ENCODE measurements around the gene OR10C1.

OR10C1 gene

GRCh38 chr6:29451471-29452193 lies 12.5 kb downstream of the OR10C1 start:
- H3K27me3 Mint-ChIP-seq = peaks cover 11% of the 10 kb centered on the region
- peaks cover 1% of the 10 kb centered on the region for H3K9me3 Mint-ChIP-seq

GRCh38 chr6:29456971-29457370 lies 17.9 kb downstream of the OR10C1 start, which contains the start of the genes OR11A1 and OR2H1:
OR11A1 (minus strand) TSS chr6:29457071; CDS start chr6:29427641, 29,430 bp downstream.
OR2H1 (plus strand) TSS chr6:29457155; CDS start chr6:29461770, 4,615 bp downstream.
- Mint-ChIP-seq H3K27me3 (peaks cover 2% of the 10 kb centered on the region), H3K4me1 (no peaks in the 10 kb centered on the region), H3K36me3 (no peaks in the 10 kb centered on the region), H3K27ac (no peak within 1 kb of the TSS), H3K4me3 (no peak within 1 kb of the TSS), H3K9me3 (no peaks in the 10 kb centered on the region)
- no peak for ATAC-seq (ENCODE audit: low read depth)
- no peak for DNase-seq (ENCODE audit: low spot score in 2 of 2)

More at GRCh38 chr6:29451471-29452193, 12.5 kb downstream of the OR10C1 start:
- ATAC-seq (ENCODE audit: low read depth) = no peak
- DNase-seq (ENCODE audit: low spot score in 2 of 2) = no peak
- Mint-ChIP-seq H3K4me1 (no peaks in the 10 kb centered on the region), H3K4me3 (no peak overlapping the region), H3K36me3 (no peaks in the 10 kb centered on the region), H3K27ac (no peak overlapping the region)

GRCh38 chr6:29461021-29461814 lies 22.1 kb downstream of the OR10C1 start:
- no peak for ATAC-seq (ENCODE audit: low read depth)
- peaks cover 9% of the 10 kb centered on the region for H3K27me3 Mint-ChIP-seq
- no peak overlapping the region for H3K4me3 Mint-ChIP-seq
- no peaks in the 10 kb centered on the region for H3K9me3 Mint-ChIP-seq
- H3K4me1 Mint-ChIP-seq = no peaks in the 10 kb centered on the region
- no peaks in the 10 kb centered on the region for H3K36me3 Mint-ChIP-seq
- DNase-seq (ENCODE audit: low spot score in 2 of 2) = no peak
- H3K27ac Mint-ChIP-seq = no peak overlapping the region

- H3K9me3 Mint-ChIP-seq = no peaks in the 10 kb centered on the region
- no peaks in the 10 kb centered on the region for H3K4me1 Mint-ChIP-seq
- DNase-seq (ENCODE audit: low spot score in 2 of 2) (no peak), ATAC-seq (ENCODE audit: low read depth) (no peak)
- H3K27me3 Mint-ChIP-seq = peaks cover 9% of the 10 kb centered on the region
- no peaks in the 10 kb centered on the region for H3K36me3 Mint-ChIP-seq
- H3K27ac Mint-ChIP-seq = peak overlapping the region; percentile 18
- no peak overlapping the region for H3K4me3 Mint-ChIP-seq
Observed at GRCh38 chr6:29462022-29462421, 22.9 kb downstream of the OR10C1 start.

GRCh38 chr6:29465279-29465678 lies 26.2 kb downstream of the OR10C1 start:
- no peak for DNase-seq (ENCODE audit: low spot score in 2 of 2)
- H3K27ac Mint-ChIP-seq = no peak overlapping the region
- peaks cover 12% of the 10 kb centered on the region for H3K27me3 Mint-ChIP-seq
- no peaks in the 10 kb centered on the region for H3K4me1 Mint-ChIP-seq
- no peak overlapping the region for H3K4me3 Mint-ChIP-seq
- ATAC-seq (ENCODE audit: low read depth) = no peak
- H3K36me3 Mint-ChIP-seq = no peaks in the 10 kb centered on the region
- H3K9me3 Mint-ChIP-seq = no peaks in the 10 kb centered on the region

- ATAC-seq (ENCODE audit: low read depth) (no peak), DNase-seq (ENCODE audit: low spot score in 2 of 2) (no peak)
- Mint-ChIP-seq H3K4me3 (no peak overlapping the region), H3K9me3 (no peaks in the 10 kb centered on the region), H3K36me3 (no peaks in the 10 kb centered on the region), H3K4me1 (no peaks in the 10 kb centered on the region), H3K27ac (no peak overlapping the region), H3K27me3 (peaks cover 12% of the 10 kb centered on the region)
Observed at GRCh38 chr6:29465801-29466200, 26.7 kb downstream of the OR10C1 start.

GRCh38 chr6:29466241-29466640 lies 27.1 kb downstream of the OR10C1 start:
- Mint-ChIP-seq H3K4me1 (no peaks in the 10 kb centered on the region), H3K9me3 (no peaks in the 10 kb centered on the region), H3K27me3 (peaks cover 12% of the 10 kb centered on the region), H3K4me3 (no peak overlapping the region), H3K36me3 (no peaks in the 10 kb centered on the region), H3K27ac (no peak overlapping the region)
- no peak for DNase-seq (ENCODE audit: low spot score in 2 of 2)
- no peak for ATAC-seq (ENCODE audit: low read depth)

- H3K36me3 Mint-ChIP-seq = no peaks in the 10 kb centered on the region
- ATAC-seq (ENCODE audit: low read depth) (no peak), DNase-seq (ENCODE audit: low spot score in 2 of 2) (no peak)
- H3K4me1 Mint-ChIP-seq = no peaks in the 10 kb centered on the region
- no peak overlapping the region for H3K27ac Mint-ChIP-seq
- H3K27me3 Mint-ChIP-seq = peaks cover 10% of the 10 kb centered on the region
- no peak overlapping the region for H3K4me3 Mint-ChIP-seq
- H3K9me3 Mint-ChIP-seq = peaks cover 3% of the 10 kb centered on the region
Observed at GRCh38 chr6:29474996-29475395, 35.9 kb downstream of the OR10C1 start.

- no peak for DNase-seq (ENCODE audit: low spot score in 2 of 2)
- H3K36me3 Mint-ChIP-seq = no peaks in the 10 kb centered on the region
- H3K4me3 Mint-ChIP-seq = no peak overlapping the region
- no peak overlapping the region for H3K27ac Mint-ChIP-seq
- H3K9me3 Mint-ChIP-seq = peaks cover 6% of the 10 kb centered on the region
- no peaks in the 10 kb centered on the region for H3K4me1 Mint-ChIP-seq
- H3K27me3 Mint-ChIP-seq = peaks cover 8% of the 10 kb centered on the region
- no peak for ATAC-seq (ENCODE audit: low read depth)
Observed at GRCh38 chr6:29477923-29478450, 38.9 kb downstream of the OR10C1 start.

- ATAC-seq (ENCODE audit: low read depth) (no peak), DNase-seq (ENCODE audit: low spot score in 2 of 2) (no peak)
- Mint-ChIP-seq H3K4me3 (no peak overlapping the region), H3K9me3 (peaks cover 4% of the 10 kb centered on the region), H3K4me1 (no peaks in the 10 kb centered on the region), H3K36me3 (no peaks in the 10 kb centered on the region), H3K27ac (no peak overlapping the region), H3K27me3 (peaks cover 5% of the 10 kb centered on the region)
Observed at GRCh38 chr6:29478740-29479139, 39.6 kb downstream of the OR10C1 start.

GRCh38 chr6:29479560-29479959 lies 40.5 kb downstream of the OR10C1 start:
- Mint-ChIP-seq H3K27ac (no peak overlapping the region), H3K27me3 (peaks cover 5% of the 10 kb centered on the region), H3K4me3 (no peak overlapping the region), H3K36me3 (no peaks in the 10 kb centered on the region), H3K9me3 (peaks cover 4% of the 10 kb centered on the region), H3K4me1 (no peaks in the 10 kb centered on the region)
- ATAC-seq (ENCODE audit: low read depth) = no peak
- DNase-seq (ENCODE audit: low spot score in 2 of 2) = no peak

- Mint-ChIP-seq H3K9me3 (peaks cover 4% of the 10 kb centered on the region), H3K27me3 (peaks cover 8% of the 10 kb centered on the region), H3K4me1 (no peaks in the 10 kb centered on the region), H3K4me3 (no peak overlapping the region), H3K27ac (no peak overlapping the region), H3K36me3 (no peaks in the 10 kb centered on the region)
- ATAC-seq (ENCODE audit: low read depth) (no peak), DNase-seq (ENCODE audit: low spot score in 2 of 2) (no peak)
Observed at GRCh38 chr6:29483186-29483585, 44.1 kb downstream of the OR10C1 start.

- H3K27me3 Mint-ChIP-seq = peaks cover 8% of the 10 kb centered on the region
- DNase-seq (ENCODE audit: low spot score in 2 of 2) (no peak), ATAC-seq (ENCODE audit: low read depth) (no peak)
- H3K4me3 Mint-ChIP-seq = no peak overlapping the region
- H3K9me3 Mint-ChIP-seq = peaks cover 4% of the 10 kb centered on the region
- no peaks in the 10 kb centered on the region for H3K36me3 Mint-ChIP-seq
- H3K4me1 Mint-ChIP-seq = no peaks in the 10 kb centered on the region
- H3K27ac Mint-ChIP-seq = no peak overlapping the region
Observed at GRCh38 chr6:29483735-29484134, 44.6 kb downstream of the OR10C1 start.

GRCh38 chr6:29486577-29486976 lies 47.5 kb downstream of the OR10C1 start:
- Mint-ChIP-seq H3K36me3 (no peaks in the 10 kb centered on the region), H3K27me3 (peaks cover 6% of the 10 kb centered on the region), H3K4me1 (no peaks in the 10 kb centered on the region), H3K4me3 (no peak overlapping the region), H3K27ac (no peak overlapping the region), H3K9me3 (peaks cover 2% of the 10 kb centered on the region)
- DNase-seq (ENCODE audit: low spot score in 2 of 2) = no peak
- no peak for ATAC-seq (ENCODE audit: low read depth)

Data from memory B cell (primary cell).